Activated CD8-positive, alpha-beta memory T cell treated with anti-CD3 and anti-CD28 coated beads, Interleukin-2, amount 10 ng/mL, durations not matched to agents 7 days and 5 days (primary cell): Measurements from ENCODE around the gene SNED1. TPM values are rescaled to one million over a fixed set of nuclear protein-coding genes. Genes with fewer than 3 reads are reported as not detected.

Experiments used
- ATAC-seq: fragments of 150-1000 bp; cut with Tn5 transposase; one replicate; pipeline ENCODE4 v1.10.0; 2021; ENCODE audit warnings: moderate library complexity
- CTCF ChIA-PET: fragments of 350-600 bp; sonication (Branson Sonifier 250); formaldehyde crosslinking; loops from one replicate; lab custom pipeline; 2021; ENCODE audit warnings: antibody characterized with exemption; lab: Charles Lee
- DNase-seq: peaks from one replicate; pipeline ENCODE4 v3.0.0-alpha.2; 2020
- H3K27ac Mint-ChIP-seq: one replicate; pipeline ENCODE4 v1.8.0; 2021; ENCODE audit warnings: mild to moderate bottlenecking, mixed read lengths
- H3K27me3 Mint-ChIP-seq: one replicate; pipeline ENCODE4 v1.8.0; 2021; ENCODE audit warnings: mixed read lengths
- H3K36me3 Mint-ChIP-seq: one replicate; pipeline ENCODE4 v1.8.0; 2021; ENCODE audit warnings: mild to moderate bottlenecking, mixed read lengths
- H3K4me1 Mint-ChIP-seq: one replicate; pipeline ENCODE4 v1.8.0; 2021; ENCODE audit warnings: mixed read lengths
- H3K4me3 Mint-ChIP-seq: one replicate; pipeline ENCODE4 v1.8.0; 2021; ENCODE audit warnings: mild to moderate bottlenecking, moderate library complexity, mixed read lengths
- H3K9me3 Mint-ChIP-seq: one replicate; pipeline ENCODE4 v1.8.0; 2022; ENCODE audit warnings: low read depth, mixed read lengths
- total RNA-seq, 2 experiments: library from RNA; stranded (reverse); gene quantifications; one replicate each; pipeline ENCODE4 v1.2.3, GENCODE V29; 2021

SNED1 gene
- total RNA-seq, 2 experiments from 2014 or later: 3.6 to 4.6 TPM

- Mint-ChIP-seq H3K36me3 (no peaks in the 10 kb centered on the region), H3K4me3 (no peak overlapping the region), H3K27me3 (peaks cover 4% of the 10 kb centered on the region), H3K27ac (no peak overlapping the region), H3K4me1 (no peaks in the 10 kb centered on the region), H3K9me3 (no peaks in the 10 kb centered on the region)
- DNase-seq (peak; percentile 36), ATAC-seq (no peak)
- CTCF ChIA-PET: no interaction called here
These were observed 64.7 kb downstream of the SNED1 start for GRCh38 chr2:241063093-241063551.

GRCh38 chr2:241063587-241063986 lies 65.2 kb downstream of the SNED1 start:
- Mint-ChIP-seq H3K27me3 (peaks cover 4% of the 10 kb centered on the region), H3K27ac (no peak overlapping the region), H3K4me3 (no peak overlapping the region), H3K4me1 (no peaks in the 10 kb centered on the region), H3K36me3 (no peaks in the 10 kb centered on the region), H3K9me3 (no peaks in the 10 kb centered on the region)
- peak; percentile 6 for ATAC-seq
- CTCF ChIA-PET: no interaction called here
- peak; percentile 38 for DNase-seq

- no peaks in the 10 kb centered on the region for H3K9me3 Mint-ChIP-seq
- H3K4me3 Mint-ChIP-seq: no peak overlapping the region
- no peak overlapping the region for H3K27ac Mint-ChIP-seq
- H3K27me3 Mint-ChIP-seq: peaks cover 4% of the 10 kb centered on the region
- DNase-seq (peak; percentile 41), ATAC-seq (peak; percentile 61)
- no peaks in the 10 kb centered on the region for H3K4me1 Mint-ChIP-seq
- no peaks in the 10 kb centered on the region for H3K36me3 Mint-ChIP-seq
- CTCF ChIA-PET: no interaction called here
These were observed 65.8 kb downstream of the SNED1 start for GRCh38 chr2:241064008-241064801.

- no peaks in the 10 kb centered on the region for H3K36me3 Mint-ChIP-seq
- DNase-seq: no peak
- H3K27ac Mint-ChIP-seq: no peak overlapping the region
- no peaks in the 10 kb centered on the region for H3K9me3 Mint-ChIP-seq
- no peak for ATAC-seq
- no peaks in the 10 kb centered on the region for H3K4me1 Mint-ChIP-seq
- H3K4me3 Mint-ChIP-seq: no peak overlapping the region
- H3K27me3 Mint-ChIP-seq: peaks cover 4% of the 10 kb centered on the region
- CTCF ChIA-PET: no interaction called here
These were observed 66.5 kb downstream of the SNED1 start for GRCh38 chr2:241064802-241065354.

GRCh38 chr2:241065355-241065803 lies 67.0 kb downstream of the SNED1 start:
- Mint-ChIP-seq H3K36me3 (no peaks in the 10 kb centered on the region), H3K27me3 (peaks cover 4% of the 10 kb centered on the region), H3K27ac (no peak overlapping the region), H3K9me3 (no peaks in the 10 kb centered on the region), H3K4me3 (no peak overlapping the region), H3K4me1 (no peaks in the 10 kb centered on the region)
- ATAC-seq (no peak), DNase-seq (no peak)
- CTCF ChIA-PET: no interaction called here

- Mint-ChIP-seq H3K27ac (no peak overlapping the region), H3K4me3 (no peak overlapping the region), H3K4me1 (no peaks in the 10 kb centered on the region), H3K27me3 (peaks cover 4% of the 10 kb centered on the region), H3K9me3 (no peaks in the 10 kb centered on the region), H3K36me3 (no peaks in the 10 kb centered on the region)
- ATAC-seq (no peak), DNase-seq (no peak)
- CTCF ChIA-PET: no interaction called here
These were observed 67.9 kb downstream of the SNED1 start for GRCh38 chr2:241066171-241066892.

GRCh38 chr2:241066893-241067341 lies 68.5 kb downstream of the SNED1 start:
- Mint-ChIP-seq H3K36me3 (no peaks in the 10 kb centered on the region), H3K27me3 (peaks cover 4% of the 10 kb centered on the region), H3K27ac (no peak overlapping the region), H3K9me3 (no peaks in the 10 kb centered on the region), H3K4me3 (no peak overlapping the region), H3K4me1 (no peaks in the 10 kb centered on the region)
- peak; percentile 39 for DNase-seq
- CTCF ChIA-PET: no interaction called here
- ATAC-seq: no peak

GRCh38 chr2:241067501-241068135 lies 69.2 kb downstream of the SNED1 start:
- ATAC-seq (no peak), DNase-seq (peak; percentile 36)
- no peak overlapping the region for H3K4me3 Mint-ChIP-seq
- CTCF ChIA-PET: interaction anchor here (2.1 kb wide), 1 partner anchor 11 kb away, joined by 5 read pairs; no protein-coding TSS in a partner anchor
- H3K27ac Mint-ChIP-seq: no peak overlapping the region
- no peaks in the 10 kb centered on the region for H3K36me3 Mint-ChIP-seq
- H3K9me3 Mint-ChIP-seq: no peaks in the 10 kb centered on the region
- H3K4me1 Mint-ChIP-seq: no peaks in the 10 kb centered on the region
- H3K27me3 Mint-ChIP-seq: peaks cover 2% of the 10 kb centered on the region

- Mint-ChIP-seq H3K27me3 (no peaks in the 10 kb centered on the region), H3K4me1 (no peaks in the 10 kb centered on the region), H3K36me3 (no peaks in the 10 kb centered on the region), H3K27ac (no peak overlapping the region), H3K9me3 (no peaks in the 10 kb centered on the region), H3K4me3 (no peak overlapping the region)
- CTCF ChIA-PET: interaction anchor here (2.1 kb wide), 1 partner anchor 10 kb away, joined by 5 read pairs; no protein-coding TSS in a partner anchor
- ATAC-seq: no peak
- no peak for DNase-seq
These were observed 69.9 kb downstream of the SNED1 start for GRCh38 chr2:241068136-241068941.

GRCh38 chr2:241068942-241069810 lies 70.8 kb downstream of the SNED1 start:
- H3K27ac Mint-ChIP-seq: no peak overlapping the region
- H3K27me3 Mint-ChIP-seq: no peaks in the 10 kb centered on the region
- H3K4me1 Mint-ChIP-seq: no peaks in the 10 kb centered on the region
- H3K4me3 Mint-ChIP-seq: no peak overlapping the region
- CTCF ChIA-PET: interaction anchor here (2.1 kb wide), 1 partner anchor 9 kb away, joined by 5 read pairs; no protein-coding TSS in a partner anchor
- ATAC-seq: no peak
- H3K36me3 Mint-ChIP-seq: no peaks in the 10 kb centered on the region
- H3K9me3 Mint-ChIP-seq: no peaks in the 10 kb centered on the region
- peak; percentile 37 for DNase-seq

GRCh38 chr2:241069821-241070281 lies 71.4 kb downstream of the SNED1 start:
- DNase-seq (no peak), ATAC-seq (no peak)
- H3K36me3 Mint-ChIP-seq: no peaks in the 10 kb centered on the region
- no peaks in the 10 kb centered on the region for H3K27me3 Mint-ChIP-seq
- CTCF ChIA-PET: interaction anchor here (2.1 kb wide), 1 partner anchor 9 kb away, joined by 5 read pairs; no protein-coding TSS in a partner anchor
- H3K4me1 Mint-ChIP-seq: no peaks in the 10 kb centered on the region
- no peak overlapping the region for H3K4me3 Mint-ChIP-seq
- H3K27ac Mint-ChIP-seq: no peak overlapping the region
- H3K9me3 Mint-ChIP-seq: no peaks in the 10 kb centered on the region

GRCh38 chr2:241070361-241070760 lies 71.9 kb downstream of the SNED1 start:
- Mint-ChIP-seq H3K27me3 (no peaks in the 10 kb centered on the region), H3K36me3 (no peaks in the 10 kb centered on the region), H3K4me3 (no peak overlapping the region), H3K4me1 (no peaks in the 10 kb centered on the region), H3K9me3 (no peaks in the 10 kb centered on the region), H3K27ac (no peak overlapping the region)
- ATAC-seq (no peak), DNase-seq (no peak)
- CTCF ChIA-PET: no interaction called here
